Loucy (cell line): ENCODE data around the gene COL25A1.

Source experiments
- H2AFZ ChIP-seq: fragments of 200-600 bp; sonication (generic); 2 replicates; pipeline ENCODE4 v1.6.0; 2016; ENCODE audit warnings: antibody characterized with exemption, mild to moderate bottlenecking, low read length, moderate library complexity
- H3F3A ChIP-seq: fragments of 200-600 bp; 2 replicates; pipeline ENCODE4 v1.6.0; 2016; ENCODE audit warnings: antibody characterized with exemption, low read depth, mild to moderate bottlenecking
- H3K27me3 ChIP-seq: fragments of 200-600 bp; sonication (generic); 2 replicates; pipeline ENCODE4 v1.6.1; 2014; ENCODE audit warnings: low read length, mild to moderate bottlenecking; ENCODE audit not compliant: insufficient read depth, poor library complexity, severe bottlenecking
- H3K36me3 ChIP-seq: fragments of 200-600 bp; sonication (generic); 2 replicates; pipeline ENCODE4 v1.6.1; 2016; ENCODE audit warnings: low read length; ENCODE audit not compliant: insufficient read depth
- H3K4me1 ChIP-seq: fragments of 200-600 bp; sonication (generic); 2 replicates; pipeline ENCODE4 v1.5.1; 2014; ENCODE audit warnings: low read length, mild to moderate bottlenecking; ENCODE audit not compliant: insufficient read depth, poor library complexity, severe bottlenecking
- H3K4me2 ChIP-seq: fragments of 200-600 bp; sonication (generic); 2 replicates; pipeline ENCODE4 v1.6.0; 2014; ENCODE audit warnings: antibody characterized with exemption, low read length, low read depth, mild to moderate bottlenecking; ENCODE audit not compliant: poor library complexity, severe bottlenecking
- H3K4me3 ChIP-seq: fragments of 200-600 bp; sonication (generic); 2 replicates; pipeline ENCODE4 v1.5.1; 2014; ENCODE audit warnings: low read length, mild to moderate bottlenecking, mixed read lengths; ENCODE audit not compliant: poor library complexity, severe bottlenecking
- H3K79me2 ChIP-seq: fragments of 200-600 bp; sonication (generic); 2 replicates; pipeline ENCODE4 v1.6.1; 2014; ENCODE audit warnings: low read length; ENCODE audit not compliant: insufficient read depth
- H3K9ac ChIP-seq: fragments of 200-600 bp; sonication (generic); 2 replicates; pipeline ENCODE4 v1.6.0; 2014; ENCODE audit warnings: mild to moderate bottlenecking, low read depth, low read length, moderate library complexity; ENCODE audit not compliant: poor library complexity, severe bottlenecking
- H3K9me2 ChIP-seq: fragments of 200-600 bp; sonication (generic); replicated peaks from 2 replicates; pipeline ENCODE4 v1.6.1; 2016; ENCODE audit warnings: low read depth, low read length, mixed read lengths
- H3K9me3 ChIP-seq: fragments of 200-600 bp; sonication (generic); 2 replicates; pipeline ENCODE4 v1.6.1; 2014; ENCODE audit warnings: mild to moderate bottlenecking, antibody characterized with exemption, low read length, low read depth; ENCODE audit not compliant: insufficient read depth
- H4K20me1 ChIP-seq: fragments of 200-600 bp; sonication (generic); 2 replicates; pipeline ENCODE4 v1.6.0; 2014; ENCODE audit warnings: antibody characterized with exemption, low read length, mild to moderate bottlenecking; ENCODE audit not compliant: insufficient read depth, poor library complexity, severe bottlenecking
- EZH2phosphoT487 ChIP-seq: fragments of 200-600 bp; IDR thresholded peaks from 2 replicates; pipeline ENCODE4 v1.6.1; 2018; ENCODE audit warnings: antibody characterized with exemption, mild to moderate bottlenecking, moderate library complexity, borderline replicate concordance
- TF ChIP-seq, protein P1 (sequence below): fragments of 200-600 bp; sonication (generic); conservative IDR thresholded peaks from 2 replicates; pipeline ENCODE4 v1.5.1; 2014; ENCODE audit warnings: mild to moderate bottlenecking, antibody characterized with exemption, low read length

COL25A1 gene

GRCh38 chr4:108851366-108851765 is 451.1 kb downstream of the COL25A1 start:
- Histone ChIP-seq H3K9me2 (no peaks in the 10 kb centered on the region), H4K20me1 (no peaks in the 10 kb centered on the region), H3K27me3 (no peaks in the 10 kb centered on the region), H3K79me2 (no peaks in the 10 kb centered on the region), H3F3A (no peaks in the 10 kb centered on the region), H3K36me3 (no peaks in the 10 kb centered on the region), H3K9me3 (no peaks in the 10 kb centered on the region), H2AFZ (no peak overlapping the region), H3K9ac (no peak overlapping the region), H3K4me2 (no peak overlapping the region), H3K4me3 (no peak overlapping the region), H3K4me1 (peaks cover 52% of the 10 kb centered on the region)
- TF ChIP-seq EZH2phosphoT487, result no peak
- TF ChIP-seq, protein P1, sequence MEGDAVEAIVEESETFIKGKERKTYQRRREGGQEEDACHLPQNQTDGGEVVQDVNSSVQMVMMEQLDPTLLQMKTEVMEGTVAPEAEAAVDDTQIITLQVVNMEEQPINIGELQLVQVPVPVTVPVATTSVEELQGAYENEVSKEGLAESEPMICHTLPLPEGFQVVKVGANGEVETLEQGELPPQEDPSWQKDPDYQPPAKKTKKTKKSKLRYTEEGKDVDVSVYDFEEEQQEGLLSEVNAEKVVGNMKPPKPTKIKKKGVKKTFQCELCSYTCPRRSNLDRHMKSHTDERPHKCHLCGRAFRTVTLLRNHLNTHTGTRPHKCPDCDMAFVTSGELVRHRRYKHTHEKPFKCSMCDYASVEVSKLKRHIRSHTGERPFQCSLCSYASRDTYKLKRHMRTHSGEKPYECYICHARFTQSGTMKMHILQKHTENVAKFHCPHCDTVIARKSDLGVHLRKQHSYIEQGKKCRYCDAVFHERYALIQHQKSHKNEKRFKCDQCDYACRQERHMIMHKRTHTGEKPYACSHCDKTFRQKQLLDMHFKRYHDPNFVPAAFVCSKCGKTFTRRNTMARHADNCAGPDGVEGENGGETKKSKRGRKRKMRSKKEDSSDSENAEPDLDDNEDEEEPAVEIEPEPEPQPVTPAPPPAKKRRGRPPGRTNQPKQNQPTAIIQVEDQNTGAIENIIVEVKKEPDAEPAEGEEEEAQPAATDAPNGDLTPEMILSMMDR, result no peak

GRCh38 chr4:108850219-108850649 is 452.2 kb downstream of the COL25A1 start:
- Histone ChIP-seq H3K79me2 (no peaks in the 10 kb centered on the region), H3K9ac (no peak overlapping the region), H3K36me3 (no peaks in the 10 kb centered on the region), H3K4me1 (peaks cover 52% of the 10 kb centered on the region), H3K27me3 (no peaks in the 10 kb centered on the region), H3K4me3 (peak overlapping the region; percentile 18), H3K4me2 (peak overlapping the region; percentile 46), H3K9me2 (no peaks in the 10 kb centered on the region), H3K9me3 (no peaks in the 10 kb centered on the region), H2AFZ (no peak overlapping the region), H3F3A (no peaks in the 10 kb centered on the region), H4K20me1 (no peaks in the 10 kb centered on the region)
- TF ChIP-seq EZH2phosphoT487, result no peak

DNA sequence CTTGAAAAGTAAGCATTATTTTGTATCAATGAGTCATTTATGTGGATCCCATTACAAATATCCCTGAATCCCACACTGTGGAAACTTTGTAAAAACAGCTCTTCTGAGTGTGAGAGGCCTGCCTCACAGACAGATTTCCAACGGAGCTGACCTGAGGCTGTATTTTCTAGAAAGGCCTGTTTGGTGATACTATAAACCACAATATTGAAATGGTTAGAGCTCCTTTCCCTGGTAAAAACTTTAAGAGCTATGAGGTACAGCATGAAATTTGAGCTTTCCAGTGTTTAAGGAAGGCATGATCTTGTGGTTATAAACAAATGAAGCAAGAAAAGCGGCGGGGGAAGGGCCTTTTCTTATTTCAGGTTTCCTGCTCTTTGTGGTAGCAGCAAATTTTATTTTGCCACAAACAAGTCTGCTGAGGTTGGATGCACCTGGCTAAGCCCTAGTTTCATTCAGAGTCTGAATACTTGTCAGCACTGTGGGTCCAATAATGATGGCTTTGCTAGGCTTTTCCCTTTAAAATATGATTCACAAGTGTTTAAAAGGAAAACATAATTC is 452.8 kb downstream of the COL25A1 start:
- TF ChIP-seq EZH2phosphoT487, result no peak; the same call in 1 of the 2 replicates
- TF ChIP-seq, protein P1, result no peak

DNA sequence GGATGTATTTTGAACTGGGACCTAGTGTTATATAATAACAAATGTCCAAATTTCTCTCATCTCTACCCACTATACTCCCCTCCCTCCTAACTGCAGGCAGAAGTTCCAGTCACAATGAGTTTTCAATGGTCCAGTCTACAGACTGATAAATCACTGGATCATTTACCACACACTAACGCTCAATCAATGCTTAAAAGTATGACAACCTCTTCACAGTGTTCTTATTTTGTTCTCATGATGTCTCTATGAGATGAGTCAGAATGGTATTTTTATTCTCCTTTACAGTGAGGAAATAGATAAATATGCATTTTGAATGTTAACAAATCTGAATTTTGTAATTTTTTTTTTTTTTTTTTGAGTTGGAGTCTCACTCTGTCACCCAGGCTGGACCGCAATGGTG is 455.9 kb downstream of the COL25A1 start:
- Histone ChIP-seq H3K4me2 (no peak overlapping the region), H3K36me3 (no peaks in the 10 kb centered on the region), H2AFZ (no peak overlapping the region), H3K4me3 (no peak overlapping the region), H3K9me3 (no peaks in the 10 kb centered on the region), H3F3A (no peaks in the 10 kb centered on the region), H3K79me2 (no peaks in the 10 kb centered on the region), H3K4me1 (peaks cover 27% of the 10 kb centered on the region), H4K20me1 (no peaks in the 10 kb centered on the region), H3K27me3 (no peaks in the 10 kb centered on the region), H3K9me2 (no peaks in the 10 kb centered on the region), H3K9ac (no peak overlapping the region)
- TF ChIP-seq, protein P1, result no peak
- no peak for TF ChIP-seq EZH2phosphoT487

More for the DNA sequence above, 452.8 kb downstream of the COL25A1 start:
- H3K4me2 ChIP-seq, result peak overlapping the region; percentile 46
- H3K4me1 ChIP-seq, result peaks cover 46% of the 10 kb centered on the region
- no peaks in the 10 kb centered on the region for H3F3A ChIP-seq
- H2AFZ ChIP-seq, result no peak overlapping the region
- no peaks in the 10 kb centered on the region for H3K27me3 ChIP-seq
- no peaks in the 10 kb centered on the region for H3K9me2 ChIP-seq
- no peak overlapping the region for H3K9ac ChIP-seq
- no peaks in the 10 kb centered on the region for H4K20me1 ChIP-seq
- no peaks in the 10 kb centered on the region for H3K79me2 ChIP-seq
- H3K9me3 ChIP-seq, result no peaks in the 10 kb centered on the region
- peak overlapping the region; percentile 16 for H3K4me3 ChIP-seq
- H3K36me3 ChIP-seq, result no peaks in the 10 kb centered on the region
